A204.1 (cell line): Measurements from ENCODE around the gene LRRTM2.
"Not testable (repeated sequence)": the region's sequence is repeated elsewhere in the genome, so short reads cannot be mapped to it uniquely, and the experiment has no call there.

ENCODE experiments used
- FAIRE-seq: peaks from 2 replicates; lab custom pipeline; 2012; peaks lifted over from hg19 to GRCh38; lab: Jason Lieb, UNC

LRRTM2 gene, protein sequence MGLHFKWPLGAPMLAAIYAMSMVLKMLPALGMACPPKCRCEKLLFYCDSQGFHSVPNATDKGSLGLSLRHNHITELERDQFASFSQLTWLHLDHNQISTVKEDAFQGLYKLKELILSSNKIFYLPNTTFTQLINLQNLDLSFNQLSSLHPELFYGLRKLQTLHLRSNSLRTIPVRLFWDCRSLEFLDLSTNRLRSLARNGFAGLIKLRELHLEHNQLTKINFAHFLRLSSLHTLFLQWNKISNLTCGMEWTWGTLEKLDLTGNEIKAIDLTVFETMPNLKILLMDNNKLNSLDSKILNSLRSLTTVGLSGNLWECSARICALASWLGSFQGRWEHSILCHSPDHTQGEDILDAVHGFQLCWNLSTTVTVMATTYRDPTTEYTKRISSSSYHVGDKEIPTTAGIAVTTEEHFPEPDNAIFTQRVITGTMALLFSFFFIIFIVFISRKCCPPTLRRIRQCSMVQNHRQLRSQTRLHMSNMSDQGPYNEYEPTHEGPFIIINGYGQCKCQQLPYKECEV

DNA sequence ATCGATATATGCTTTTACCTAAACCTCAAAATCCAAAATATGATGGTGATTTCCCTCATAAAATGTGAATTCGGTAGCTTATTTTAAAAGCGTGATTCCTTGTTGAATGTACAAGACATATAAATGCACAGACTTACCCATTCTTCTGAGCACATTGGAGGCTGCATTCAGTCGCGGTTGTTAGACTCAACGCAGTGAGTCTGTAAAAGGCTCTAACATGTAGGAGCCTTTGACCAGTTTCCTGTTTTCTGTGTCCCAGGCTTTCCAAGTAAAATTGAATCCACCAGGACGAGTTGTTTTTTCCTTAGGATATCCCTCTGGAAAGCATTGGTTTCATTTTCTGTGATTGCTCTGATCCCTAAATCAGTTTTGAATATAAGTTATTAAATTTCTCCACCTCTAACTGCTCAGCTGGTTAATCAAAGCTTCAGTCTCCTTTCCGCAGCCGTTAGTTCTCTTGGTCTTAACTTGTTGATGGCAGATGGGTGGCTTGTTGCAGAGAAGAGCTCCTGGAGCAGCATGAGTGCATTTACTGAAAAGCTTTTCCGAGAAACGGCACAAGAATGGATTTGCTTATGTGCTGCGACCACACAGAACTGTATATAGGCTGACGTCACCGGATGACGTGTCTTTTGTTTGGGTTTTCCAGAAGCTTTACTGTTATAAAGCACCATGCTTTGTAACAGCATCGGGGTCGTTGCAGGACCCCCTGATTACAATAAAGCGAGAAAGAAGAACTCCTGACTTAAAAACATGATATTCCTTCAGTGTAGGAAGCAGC is at the start of gene LRRTM2:
Gene LRRTM2, minus strand, starts transcription at position 565 of the 781 bp plus-strand sequence. Its CDS starts 424 bp downstream, at position 141.
- no peak for FAIRE-seq

DNA sequence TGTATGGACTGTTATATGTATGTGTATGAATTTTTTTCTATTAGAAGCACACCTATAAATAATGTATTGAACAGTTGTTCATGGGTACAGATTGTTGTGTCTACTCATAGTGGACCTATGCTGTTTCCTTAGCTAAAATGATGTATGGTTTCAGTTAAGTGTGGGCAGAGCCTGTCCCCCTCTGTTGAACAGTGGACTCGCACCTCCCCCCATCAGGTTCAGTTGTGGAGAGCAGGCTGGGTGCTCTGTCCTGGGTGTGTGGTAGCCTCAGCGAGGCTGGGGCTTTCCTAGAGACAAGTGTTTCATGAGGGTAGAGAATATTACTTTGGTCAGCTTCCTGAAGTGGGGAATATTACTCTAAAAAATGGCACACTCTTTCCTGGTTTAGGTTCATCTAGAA is 47.4 kb upstream of the LRRTM2 start:
- no peak for FAIRE-seq

DNA sequence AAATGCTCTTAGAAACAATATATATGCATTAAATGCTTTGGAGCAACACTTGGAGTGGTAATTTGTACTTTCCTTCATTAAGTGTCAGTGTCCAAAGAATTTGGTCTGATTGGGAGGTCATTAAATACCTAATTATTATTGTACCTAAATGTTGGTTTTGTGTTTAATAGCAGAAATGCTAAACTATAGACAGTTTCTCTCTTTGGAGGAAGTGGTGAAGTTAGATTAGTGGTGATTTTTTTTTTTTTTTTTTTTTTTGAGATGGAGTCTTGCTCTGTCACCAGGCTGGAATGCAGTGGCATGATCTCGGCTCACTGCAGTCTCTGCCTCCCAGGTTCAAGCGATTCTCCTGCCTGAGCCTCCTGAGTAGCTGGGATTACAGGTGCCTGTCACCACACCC is 46.2 kb upstream of the LRRTM2 start:
- not testable (repeated sequence) for FAIRE-seq

DNA sequence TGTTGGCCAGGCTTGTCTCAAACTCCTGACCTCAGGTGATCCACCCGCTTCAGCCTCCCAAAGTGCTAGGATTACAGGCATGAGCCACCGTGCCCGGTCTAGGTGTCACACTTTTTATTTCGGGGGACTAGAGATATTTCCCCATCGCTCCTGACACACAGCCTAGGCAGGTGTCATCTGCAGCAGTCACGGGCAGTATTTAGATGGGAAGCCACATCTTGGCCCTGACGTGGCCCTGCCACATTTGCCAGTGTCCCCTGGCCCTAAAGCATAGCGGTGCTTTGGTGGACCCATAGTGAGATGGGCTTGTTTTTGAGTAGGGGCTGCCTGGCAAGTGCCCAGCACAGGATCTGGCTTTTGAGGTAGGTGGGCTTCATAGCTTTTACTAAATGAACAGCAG is 45.0 kb upstream of the LRRTM2 start:
- FAIRE-seq: no peak

DNA sequence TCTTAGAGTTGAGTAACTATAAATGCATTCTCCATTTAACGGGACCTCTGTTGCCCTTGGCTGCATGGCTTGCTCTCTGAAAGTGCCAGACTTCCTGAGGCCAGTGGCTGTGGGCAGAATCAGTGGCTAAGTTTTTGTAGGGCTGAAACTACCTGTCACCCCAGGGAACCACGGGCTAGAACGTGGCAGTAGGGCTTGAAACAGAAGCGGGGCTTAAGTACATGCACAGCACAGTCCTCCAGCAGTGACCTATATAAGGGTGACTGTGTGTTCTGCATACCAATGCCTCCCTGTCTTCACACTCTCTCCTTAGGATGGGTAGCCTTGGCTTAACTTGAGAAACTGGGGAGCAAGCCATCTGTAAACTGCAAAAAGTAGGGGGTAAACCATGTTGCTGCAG is 43.6 kb upstream of the LRRTM2 start:
- FAIRE-seq: no peak

DNA sequence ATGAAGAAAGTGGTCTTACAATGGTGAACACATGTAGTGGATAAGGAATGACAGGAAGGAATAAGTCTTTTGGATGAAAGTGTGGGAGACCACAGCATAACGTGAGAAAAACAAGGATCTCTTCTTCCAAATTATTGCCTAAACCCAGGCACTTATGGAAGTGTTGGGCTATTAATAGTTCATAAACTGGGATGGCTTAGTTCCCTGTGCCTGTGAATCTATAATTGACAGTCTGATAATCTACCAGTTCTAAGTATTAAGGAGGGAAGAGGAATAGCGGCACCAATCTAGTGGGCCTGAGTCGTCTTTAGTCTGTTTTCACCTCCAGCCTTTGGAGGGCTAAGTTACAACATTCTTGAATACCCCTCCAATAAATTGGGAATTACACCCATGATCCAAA is 39.2 kb upstream of the LRRTM2 start:
- FAIRE-seq: no peak

DNA sequence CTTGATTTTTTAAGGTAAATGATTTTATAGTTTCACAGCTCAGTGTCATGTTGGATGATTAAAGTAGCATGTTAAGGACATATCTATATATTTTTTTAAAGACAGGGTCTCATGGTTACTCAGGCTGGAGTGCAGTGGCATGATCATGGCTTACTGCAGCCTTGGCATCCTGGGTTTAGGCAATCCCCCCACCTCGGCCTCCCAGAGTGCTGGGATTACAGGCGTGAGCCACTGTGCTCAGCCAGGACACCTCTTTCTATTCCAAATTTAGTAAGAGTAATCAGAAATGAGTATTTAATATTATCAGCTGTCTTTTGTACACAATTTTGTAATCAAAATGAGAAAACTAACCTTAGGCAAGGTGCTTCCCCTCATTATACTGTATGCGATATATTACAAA is 38.6 kb upstream of the LRRTM2 start:
- FAIRE-seq: no peak

DNA sequence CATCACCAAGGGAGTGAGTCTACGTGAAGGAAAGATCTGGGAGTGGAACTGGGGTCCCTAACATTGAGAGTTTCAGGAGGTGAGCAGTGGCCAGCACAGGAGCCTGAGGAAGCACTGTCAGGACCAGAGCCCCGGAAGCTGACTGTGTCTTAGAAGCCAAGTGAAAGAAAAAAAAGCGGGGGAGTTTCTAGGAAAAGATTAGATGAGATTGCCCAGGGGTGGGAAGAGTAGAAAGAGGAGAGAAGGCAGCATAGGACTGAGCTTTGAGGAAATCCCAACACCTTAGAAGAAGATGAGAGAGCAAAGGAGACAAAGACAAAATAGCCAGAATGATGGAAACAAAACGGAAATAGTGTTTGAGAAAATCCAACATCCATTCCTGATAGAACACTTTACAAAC is 37.0 kb upstream of the LRRTM2 start:
- no peak for FAIRE-seq

DNA sequence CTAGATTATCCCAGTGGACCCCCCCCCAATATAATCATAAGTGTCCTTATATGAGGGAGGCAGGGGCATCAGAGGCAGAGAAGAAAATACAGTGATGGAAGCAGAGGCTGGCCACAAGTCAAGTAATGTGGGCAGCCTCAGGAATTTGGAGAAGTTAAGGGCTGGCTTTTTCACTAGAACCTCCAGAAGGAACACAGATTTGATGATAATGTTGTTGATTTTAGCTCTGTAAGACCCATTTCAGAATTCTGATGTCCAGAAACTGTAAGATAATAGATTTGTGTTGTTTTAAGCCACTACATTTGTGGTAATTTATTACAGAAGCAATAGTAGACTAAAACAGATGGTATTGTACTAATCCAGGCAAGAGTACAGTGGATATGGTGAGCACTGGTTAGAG is 36.3 kb upstream of the LRRTM2 start:
- no peak for FAIRE-seq

DNA sequence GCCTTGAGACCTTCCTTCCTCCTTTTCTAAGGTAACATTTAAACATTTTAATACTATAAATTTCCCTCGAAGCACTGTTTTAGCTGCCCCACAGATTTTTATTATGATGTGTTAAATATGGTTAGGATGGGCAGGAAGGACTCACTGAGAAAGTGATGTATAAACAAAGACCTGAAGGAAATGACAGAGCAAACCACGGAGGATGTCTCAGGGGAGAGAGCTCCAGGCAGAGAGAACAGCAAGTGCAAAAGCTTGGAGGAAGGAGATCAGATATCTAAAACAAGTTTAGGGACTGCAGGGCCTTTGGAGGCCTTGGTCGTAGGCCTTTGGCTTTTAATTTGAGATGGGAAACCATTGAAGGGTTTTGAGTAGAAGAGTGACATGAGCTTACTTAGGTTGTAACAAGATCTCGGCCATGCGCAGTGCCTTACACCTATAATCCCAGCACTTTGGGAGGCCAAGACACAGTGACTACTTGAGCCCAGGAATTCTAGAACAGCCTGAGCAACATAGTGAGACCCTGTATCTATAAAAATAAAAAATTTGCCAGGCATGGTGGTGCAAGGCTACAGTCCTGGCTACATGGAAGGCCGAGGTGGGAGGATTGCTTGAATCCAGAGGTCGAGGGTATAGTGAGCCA is 35.5 kb upstream of the LRRTM2 start:
- no peak for FAIRE-seq

DNA sequence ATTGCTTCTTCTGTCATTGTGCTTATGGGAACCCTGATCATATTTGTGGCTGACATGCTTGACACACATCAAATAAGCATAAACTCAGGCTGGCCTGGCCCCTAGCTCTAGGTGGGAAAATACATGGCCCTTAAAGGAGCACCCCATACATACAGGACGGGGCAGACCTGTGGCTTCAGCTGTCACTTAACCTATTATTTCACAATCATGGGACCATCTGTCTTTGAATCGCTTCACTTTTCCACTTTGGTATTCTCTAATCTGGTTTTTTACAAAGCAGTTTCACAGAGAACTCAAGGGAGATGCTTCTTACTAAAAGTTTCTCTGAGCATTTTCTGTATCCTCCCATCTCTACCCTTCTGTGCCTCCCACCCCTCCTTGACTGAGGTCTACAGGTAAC is 34.6 kb upstream of the LRRTM2 start:
- FAIRE-seq: no peak

DNA sequence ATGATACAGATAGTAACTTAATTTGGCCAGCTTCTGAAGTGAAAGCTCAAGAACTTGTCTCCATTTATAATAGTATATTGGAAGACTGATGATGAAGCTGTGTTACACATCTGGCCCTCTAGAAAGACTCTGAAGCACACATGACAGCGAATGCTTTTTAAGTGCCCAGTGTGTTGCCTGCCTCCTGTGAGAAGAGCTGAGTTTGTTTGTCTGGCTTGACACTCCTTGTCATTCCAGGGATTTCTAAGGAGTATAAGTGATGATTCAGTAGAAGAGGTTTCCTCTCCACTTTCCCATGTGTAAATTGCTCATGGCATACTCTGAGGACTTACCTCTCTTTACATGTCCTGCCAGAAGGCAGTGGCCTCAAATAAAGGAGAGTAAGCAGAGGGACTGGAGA is 30.4 kb upstream of the LRRTM2 start:
- FAIRE-seq: no peak

DNA sequence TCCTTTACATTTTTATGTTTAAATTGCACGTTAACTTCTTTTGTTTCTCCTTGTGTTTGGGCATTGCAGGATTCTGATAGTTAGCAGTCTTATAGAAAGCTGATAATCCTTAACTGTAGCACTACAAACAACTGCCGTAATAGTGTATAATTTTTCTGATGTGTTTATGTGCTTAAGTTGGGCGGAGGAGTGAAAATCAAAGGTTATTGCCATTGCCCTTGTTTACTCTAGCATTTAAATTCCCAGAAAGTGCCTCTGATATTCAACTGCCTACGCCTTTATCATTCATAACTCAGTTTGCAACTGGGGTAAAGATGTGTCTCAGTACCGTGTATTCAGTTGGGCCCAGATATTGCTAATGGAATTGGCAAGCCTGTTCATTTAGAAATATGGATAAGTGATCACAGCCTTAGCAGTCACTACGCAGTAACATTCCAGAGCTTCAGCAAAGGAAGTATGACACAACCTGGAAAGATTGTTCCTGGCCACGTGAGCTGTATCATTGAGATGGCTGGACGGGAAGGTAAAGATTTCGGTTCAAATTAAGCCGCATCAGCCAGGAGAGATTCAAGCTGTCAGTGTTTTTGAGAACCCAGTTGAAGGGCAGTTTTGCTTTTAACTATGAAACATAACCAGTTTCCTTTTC is 28.1 kb upstream of the LRRTM2 start:
- FAIRE-seq: no peak

DNA sequence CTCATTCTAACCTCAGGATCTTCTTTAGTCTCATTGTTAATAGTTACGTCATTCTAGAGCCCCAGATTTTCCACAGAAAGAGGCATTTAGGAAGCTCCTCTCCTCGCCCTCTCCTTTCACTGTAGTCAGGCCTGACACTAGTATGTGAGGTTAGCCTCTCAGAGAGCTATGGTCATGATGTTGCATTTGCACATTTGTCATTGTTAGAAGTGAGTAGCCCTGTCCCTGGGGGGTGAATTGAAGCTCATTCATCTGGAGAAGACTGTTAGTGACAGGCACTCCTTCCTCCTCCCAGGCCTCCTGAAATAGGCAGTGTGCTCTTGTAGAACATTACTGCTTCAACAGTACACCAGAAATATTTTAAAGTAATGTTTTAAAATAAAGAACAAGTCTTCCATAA is 26.6 kb upstream of the LRRTM2 start:
- FAIRE-seq: no peak

DNA sequence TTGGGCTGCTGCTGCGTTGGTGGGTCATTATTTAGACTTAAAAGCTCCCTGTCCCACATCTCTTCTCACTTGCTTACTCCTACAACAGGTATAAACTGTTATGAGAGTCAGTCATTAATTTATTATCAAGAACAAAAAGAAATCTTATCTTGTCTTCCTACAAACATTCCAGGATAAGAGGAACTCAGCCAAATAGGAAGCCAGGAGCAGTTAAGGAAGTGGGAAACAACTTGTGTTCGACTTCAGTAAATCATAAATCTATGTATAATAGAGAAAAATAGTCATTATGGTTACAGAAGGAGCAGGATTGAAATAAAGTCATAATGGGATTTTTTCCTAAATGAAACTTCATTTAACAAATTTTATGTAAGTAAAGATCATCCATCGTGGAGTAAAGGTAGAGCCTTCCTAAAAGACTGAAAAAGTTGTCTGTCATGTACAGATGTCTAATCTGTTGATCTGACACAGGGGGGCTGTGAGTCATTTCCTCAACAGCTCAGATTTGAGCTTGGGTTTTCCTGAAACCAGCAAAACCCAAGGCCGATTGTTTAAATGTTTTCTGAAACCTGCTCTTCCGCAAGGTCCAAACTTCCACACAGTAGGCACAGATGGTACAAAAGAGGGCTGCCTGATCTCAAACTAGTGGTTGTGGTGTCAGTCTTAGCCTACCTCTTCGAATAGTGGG is 25.3 kb upstream of the LRRTM2 start:
- FAIRE-seq: no peak

DNA sequence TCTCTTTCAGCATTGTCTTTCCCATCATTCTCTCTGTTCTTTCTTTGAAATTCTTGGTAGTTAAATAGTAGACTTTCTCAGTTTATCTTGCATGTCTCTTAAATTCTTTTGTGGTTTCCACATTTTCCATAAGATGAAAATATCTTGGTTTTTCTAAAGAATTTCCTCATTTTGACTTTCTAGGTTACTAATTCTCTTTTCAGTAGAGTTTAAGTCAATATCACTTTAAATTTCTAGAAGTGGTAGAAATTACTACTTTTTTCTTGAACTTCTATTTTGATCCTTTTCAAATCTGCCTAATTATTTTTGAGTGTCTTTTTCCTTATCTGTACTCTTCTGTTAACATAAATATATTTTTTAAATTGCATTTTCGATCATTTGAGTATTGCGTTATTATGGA is 23.6 kb upstream of the LRRTM2 start:
- FAIRE-seq: no peak

DNA sequence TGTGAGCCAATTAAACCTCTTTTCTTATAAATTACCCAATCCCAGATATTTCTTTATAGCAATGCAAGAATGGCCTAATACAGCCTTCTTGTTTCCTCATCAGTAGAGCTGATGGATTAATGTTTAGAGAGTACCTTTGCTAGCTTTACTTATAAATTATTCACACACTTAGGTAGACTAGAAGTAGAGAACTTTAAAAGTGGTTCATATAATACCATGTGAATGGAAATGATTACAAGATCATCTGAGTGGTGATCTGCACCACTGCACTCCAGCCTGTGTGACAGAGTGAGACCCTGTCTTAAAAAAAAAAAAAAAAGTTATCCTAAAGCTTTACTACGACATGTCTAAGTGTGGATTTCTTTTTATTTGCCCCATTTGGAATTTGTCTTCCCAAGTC is 23.2 kb upstream of the LRRTM2 start:
- FAIRE-seq: no peak

DNA sequence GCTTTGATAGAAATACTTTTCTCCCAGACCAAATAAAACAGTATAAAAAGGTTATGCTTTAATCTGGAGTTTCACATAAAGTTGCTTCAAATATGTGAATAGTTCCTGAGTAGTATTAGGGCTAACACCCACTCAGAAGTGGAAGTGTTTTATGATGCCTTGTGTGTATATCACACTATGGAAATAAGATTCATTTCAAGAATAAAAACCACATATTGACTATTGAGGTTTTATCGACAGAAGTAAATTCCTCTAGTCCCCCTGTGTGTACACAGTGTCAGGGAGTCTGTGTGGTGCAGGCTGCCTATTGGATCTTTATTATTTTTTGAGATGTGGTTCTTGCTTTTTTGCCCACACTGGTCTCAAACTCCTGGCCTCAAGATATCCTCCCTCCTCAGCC is 20.8 kb upstream of the LRRTM2 start:
- FAIRE-seq: no peak

DNA sequence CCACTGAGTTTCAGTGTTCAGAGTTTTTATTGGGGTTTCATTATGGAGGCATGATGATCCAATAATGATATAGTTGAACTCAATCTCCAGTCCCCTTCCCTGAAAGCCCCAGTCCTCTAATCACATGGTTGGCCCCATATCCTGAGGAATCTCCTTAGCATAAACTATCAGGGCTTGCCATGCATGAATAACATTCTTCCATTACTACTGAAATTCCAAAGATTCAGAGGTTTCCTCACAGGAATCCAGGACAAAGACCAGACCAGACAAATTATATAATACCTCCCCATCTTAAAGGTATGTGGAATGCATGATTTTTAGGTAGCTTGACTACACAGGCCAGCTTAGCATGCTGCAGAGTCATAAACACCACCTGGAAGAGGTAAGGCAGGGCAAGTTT is 15.5 kb upstream of the LRRTM2 start:
- no peak for FAIRE-seq

DNA sequence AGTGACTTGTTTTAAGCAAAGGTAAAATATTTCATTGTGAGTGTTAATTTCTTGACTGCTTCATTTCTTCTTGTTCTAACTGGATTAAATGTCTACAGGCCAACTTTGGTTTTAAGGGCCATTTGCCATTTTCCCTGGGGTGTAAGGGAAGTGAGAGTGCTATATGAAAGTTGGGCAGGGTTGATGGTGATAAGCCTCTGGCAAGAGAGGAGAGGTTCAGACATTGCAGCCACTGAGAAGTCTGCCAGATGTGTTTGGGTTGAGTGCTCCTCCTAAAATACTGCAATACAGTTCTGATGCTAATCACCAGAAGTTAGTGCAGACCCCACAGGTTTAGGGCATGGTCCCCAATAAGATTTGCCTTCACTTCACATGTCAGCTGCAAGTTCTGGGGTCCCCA is 14.9 kb upstream of the LRRTM2 start:
- FAIRE-seq: no peak

DNA sequence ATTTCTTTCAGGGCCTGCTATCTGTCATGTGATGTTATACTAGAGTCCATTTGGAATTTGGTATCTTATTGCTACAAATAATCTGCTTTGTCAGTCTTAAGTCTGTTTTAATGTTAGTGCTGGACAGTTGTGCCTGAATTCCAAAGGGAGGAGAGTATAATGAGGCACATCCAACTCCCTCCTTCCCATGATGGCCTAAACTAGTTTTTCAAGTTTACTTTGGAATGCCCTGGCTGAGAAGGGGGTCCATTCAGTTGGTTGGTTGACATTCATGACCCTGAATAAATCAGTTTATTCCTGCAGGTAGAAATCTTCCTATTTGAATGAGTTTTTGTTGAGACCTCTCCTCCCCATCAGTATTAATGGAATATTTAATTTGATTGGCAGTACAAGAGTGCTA is 9.4 kb upstream of the LRRTM2 start:
- no peak for FAIRE-seq

DNA sequence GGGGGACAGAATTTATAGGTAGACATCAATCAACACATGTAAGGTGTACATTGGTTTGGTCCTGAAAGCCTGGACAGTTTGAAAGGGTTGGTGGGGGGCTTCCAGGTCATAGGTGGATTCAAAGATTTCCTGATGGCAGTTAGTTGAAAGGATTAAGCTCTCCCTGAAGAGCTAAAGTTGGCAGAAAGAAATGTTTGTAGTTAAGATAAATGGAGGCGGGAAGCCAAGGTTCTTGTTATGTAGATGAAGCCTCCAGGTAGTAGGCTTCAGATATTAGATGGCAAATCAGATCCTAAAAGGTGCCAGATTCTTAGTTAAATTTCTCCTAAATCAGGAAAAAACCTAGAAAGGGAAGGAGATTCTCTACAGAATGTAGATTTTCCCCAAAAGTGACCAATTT is 9.0 kb upstream of the LRRTM2 start:
- no peak for FAIRE-seq
